CD4-positive, alpha-beta T cell (primary cell): ENCODE measurements around the gene RYR3. TPM values are rescaled to one million over a fixed set of nuclear protein-coding genes. Genes with fewer than 3 reads are reported as not detected.

Experiments used
- ATAC-seq: fragments of 200-7000 bp; cut with Tn5 transposase; one replicate; pipeline ENCODE4 v1.10.0; 2022; ENCODE audit warnings: mild to moderate bottlenecking; ENCODE audit not compliant: poor library complexity
- CTCF ChIA-PET: fragments of 350-600 bp; sonication (Branson Sonifier 250); formaldehyde crosslinking; loops from one replicate; lab custom pipeline; 2021; ENCODE audit warnings: antibody characterized with exemption, inconsistent platforms; lab: Charles Lee
- POLR2A ChIA-PET: fragments of 350-600 bp; sonication (Branson Sonifier 250); formaldehyde crosslinking; loops from one replicate; lab custom pipeline; 2021; ENCODE audit warnings: antibody characterized with exemption, inconsistent platforms; lab: Charles Lee
- DNase-seq, 14 experiments: peaks; one replicate each; pipeline ENCODE4 v3.0.0-alpha.2; 2013 to 2020; ENCODE audit warnings: mixed read lengths in 2 of 14
- H3K27ac ChIP-seq, 2 donors: one replicate each; pipeline versions ENCODE4 v1.5.1 to v1.7.0; 2013; ENCODE audit warnings: low read length in 2 of 2, low read depth in 1 of 2, mild to moderate bottlenecking in 1 of 2
- H3K27me3 ChIP-seq, 2 experiments: 1 replicate in 1 of 2; 2 replicates in 1 of 2; pipeline versions ENCODE4 v1.6.1 to v1.7.0; 2013; ENCODE audit warnings: low read length in 2 of 2, control low read depth in 1 of 2, mild to moderate bottlenecking in 1 of 2, moderate library complexity in 1 of 2; ENCODE audit not compliant: insufficient read depth in 2 of 2, control insufficient read depth in 1 of 2
- H3K36me3 ChIP-seq: one replicate; pipeline ENCODE4 v1.6.1; 2013; ENCODE audit warnings: low read length, control low read depth; ENCODE audit not compliant: insufficient read depth
- H3K4me1 ChIP-seq: one replicate; pipeline ENCODE4 v1.6.1; 2013; ENCODE audit warnings: low read length, control low read depth; ENCODE audit not compliant: insufficient read depth
- H3K4me3 ChIP-seq: one replicate; pipeline ENCODE4 v1.5.1; 2013; ENCODE audit warnings: mild to moderate bottlenecking, low read length, moderate library complexity
- H3K9me3 ChIP-seq, 2 experiments: 1 replicate in 1 of 2; 2 replicates in 1 of 2; pipeline versions ENCODE4 v1.6.1 to v1.7.0; 2013; ENCODE audit warnings: low read length in 2 of 2, mild to moderate bottlenecking in 2 of 2, control low read depth in 1 of 2, moderate library complexity in 1 of 2; ENCODE audit not compliant: control insufficient read depth in 1 of 2, insufficient read depth in 1 of 2
- H3K27ac Mint-ChIP-seq: one replicate; pipeline ENCODE4 v1.8.0; 2020; ENCODE audit warnings: mixed read lengths
- H3K27me3 Mint-ChIP-seq: one replicate; pipeline ENCODE4 v1.8.0; 2021; ENCODE audit warnings: mixed read lengths
- H3K36me3 Mint-ChIP-seq: one replicate; pipeline ENCODE4 v1.8.0; 2021; ENCODE audit warnings: low read depth, mixed read lengths
- H3K4me1 Mint-ChIP-seq: one replicate; pipeline ENCODE4 v1.8.0; 2021; ENCODE audit warnings: low read depth, mixed read lengths
- H3K4me3 Mint-ChIP-seq: one replicate; pipeline ENCODE4 v1.8.0; 2020; ENCODE audit warnings: mild to moderate bottlenecking, mixed read lengths
- H3K9me3 Mint-ChIP-seq: one replicate; pipeline ENCODE4 v1.8.0; 2020; ENCODE audit warnings: mixed read lengths
- CTCF ChIP-seq: fragments of 200-600 bp; IDR thresholded peaks from one replicate; pipeline ENCODE4 v1.8.0; 2022; ENCODE audit warnings: antibody characterized with exemption, mild to moderate bottlenecking
- intact Hi-C, 2 experiments: fragments of 100-400 bp; cut with DNase I in 1 of 2; cut with micrococcal nuclease in 1 of 2; formaldehyde crosslinking; loops; one replicate each; pipeline versions ENCODE4 v1.15.1 to v1.9.0; 2023 to 2025; cut with DNase I, micrococcal nuclease
- total RNA-seq, 174 experiments: library from RNA in 2 of 174; stranded (reverse) in 2 of 174; gene quantifications; one replicate each; pipeline ENCODE4 v1.2.3 and lab custom pipeline; 2021 to 2026

The RYR3 gene
- total RNA-seq, 2 experiments from 2014 or later, result not detected

GRCh38 chr15:33311312-33311971, 675 bp downstream of the RYR3 start:
- H3K36me3 ChIP-seq, result no peaks in the 10 kb centered on the region
- no peaks in the 10 kb centered on the region for H3K4me1 ChIP-seq
- no peak overlapping the region for H3K4me3 ChIP-seq
- Mint-ChIP-seq H3K9me3 (no peaks in the 10 kb centered on the region), H3K27me3 (peaks cover 64% of the 10 kb centered on the region), H3K4me3 (no peak overlapping the region), H3K27ac (no peak overlapping the region), H3K36me3 (no peaks in the 10 kb centered on the region), H3K4me1 (no peaks in the 10 kb centered on the region)
- no peak for TF ChIP-seq CTCF
- H3K9me3 ChIP-seq, result peaks cover 0 to 8% of the 10 kb centered on the region in 2 experiments
- intact Hi-C loops, result no loop called here
- peaks cover 16 to 56% of the 10 kb centered on the region in 2 experiments for H3K27me3 ChIP-seq
- no peak overlapping the region for H3K27ac ChIP-seq
- no peak for ATAC-seq
- POLR2A ChIA-PET, result no interaction called here
- CTCF ChIA-PET, result no interaction called here
- DNase-seq, result no peak

- ATAC-seq, result no peak
- DNase-seq, result no peak
- intact Hi-C loops, result no loop called here
- no peaks in the 10 kb centered on the region for H3K36me3 Mint-ChIP-seq
- no peaks in the 10 kb centered on the region for H3K4me1 Mint-ChIP-seq
- CTCF ChIA-PET, result no interaction called here
- no peaks in the 10 kb centered on the region for H3K9me3 Mint-ChIP-seq
- Histone ChIP-seq H3K4me1 (no peaks in the 10 kb centered on the region), H3K27ac (no peak overlapping the region), H3K9me3 (peaks cover 0 to 8% of the 10 kb centered on the region in 2 experiments), H3K4me3 (no peak overlapping the region), H3K36me3 (no peaks in the 10 kb centered on the region), H3K27me3 (peaks cover 16 to 50% of the 10 kb centered on the region in 2 experiments)
- no peak overlapping the region for H3K27ac Mint-ChIP-seq
- TF ChIP-seq CTCF, result no peak
- POLR2A ChIA-PET, result no interaction called here
- peaks cover 75% of the 10 kb centered on the region for H3K27me3 Mint-ChIP-seq
- no peak overlapping the region for H3K4me3 Mint-ChIP-seq
Observed at GRCh38 chr15:33313491-33313890, 2.7 kb downstream of the RYR3 start.

GRCh38 chr15:33314069-33314468, 3.3 kb downstream of the RYR3 start:
- H3K27ac ChIP-seq, result no peak overlapping the region
- POLR2A ChIA-PET, result no interaction called here
- Mint-ChIP-seq H3K4me1 (no peaks in the 10 kb centered on the region), H3K4me3 (no peak overlapping the region), H3K36me3 (no peaks in the 10 kb centered on the region), H3K9me3 (no peaks in the 10 kb centered on the region), H3K27ac (no peak overlapping the region), H3K27me3 (peaks cover 78% of the 10 kb centered on the region)
- ATAC-seq (no peak), DNase-seq (no peak)
- no peaks in the 10 kb centered on the region for H3K36me3 ChIP-seq
- CTCF ChIA-PET, result no interaction called here
- peaks cover 16 to 48% of the 10 kb centered on the region in 2 experiments for H3K27me3 ChIP-seq
- peaks cover 0 to 8% of the 10 kb centered on the region in 2 experiments for H3K9me3 ChIP-seq
- no peaks in the 10 kb centered on the region for H3K4me1 ChIP-seq
- no peak for TF ChIP-seq CTCF
- no peak overlapping the region for H3K4me3 ChIP-seq
- intact Hi-C loops, result no loop called here
